ENCODE data around the gene TRAPPC2L.
A peak's percentile ranks its signal among the peaks of the same experiment; 100 is the strongest.

TRAPPC2L gene

GRCh38 chr16:88899901-88900661, 43.2 kb downstream of the TRAPPC2L start:
- no peaks in the 10 kb centered on the region for H3K36me3 ChIP-seq (ENCODE audit: insufficient read depth, low read length)
- H3K9ac ChIP-seq (ENCODE audit: low read depth, low read length), result no peak overlapping the region
- no peaks in the 10 kb centered on the region for H3K9me3 ChIP-seq (ENCODE audit: control insufficient read depth, insufficient read depth, low read length)
- H3K4me1 ChIP-seq (ENCODE audit: insufficient read depth, low read length), result peaks cover 5% of the 10 kb centered on the region; the same call in 1 of the 2 replicates

- Histone ChIP-seq H3K9ac (ENCODE audit: low read depth, low read length) (no peak overlapping the region), H3K9me3 (ENCODE audit: control insufficient read depth, insufficient read depth, low read length) (no peaks in the 10 kb centered on the region), H3K36me3 (ENCODE audit: insufficient read depth, low read length) (no peaks in the 10 kb centered on the region), H3K4me1 (ENCODE audit: insufficient read depth, low read length) (peaks cover 5% of the 10 kb centered on the region; the same call in 1 of the 2 replicates)
Measured at GRCh38 chr16:88900662-88901052, 43.7 kb downstream of the TRAPPC2L start.

DNA sequence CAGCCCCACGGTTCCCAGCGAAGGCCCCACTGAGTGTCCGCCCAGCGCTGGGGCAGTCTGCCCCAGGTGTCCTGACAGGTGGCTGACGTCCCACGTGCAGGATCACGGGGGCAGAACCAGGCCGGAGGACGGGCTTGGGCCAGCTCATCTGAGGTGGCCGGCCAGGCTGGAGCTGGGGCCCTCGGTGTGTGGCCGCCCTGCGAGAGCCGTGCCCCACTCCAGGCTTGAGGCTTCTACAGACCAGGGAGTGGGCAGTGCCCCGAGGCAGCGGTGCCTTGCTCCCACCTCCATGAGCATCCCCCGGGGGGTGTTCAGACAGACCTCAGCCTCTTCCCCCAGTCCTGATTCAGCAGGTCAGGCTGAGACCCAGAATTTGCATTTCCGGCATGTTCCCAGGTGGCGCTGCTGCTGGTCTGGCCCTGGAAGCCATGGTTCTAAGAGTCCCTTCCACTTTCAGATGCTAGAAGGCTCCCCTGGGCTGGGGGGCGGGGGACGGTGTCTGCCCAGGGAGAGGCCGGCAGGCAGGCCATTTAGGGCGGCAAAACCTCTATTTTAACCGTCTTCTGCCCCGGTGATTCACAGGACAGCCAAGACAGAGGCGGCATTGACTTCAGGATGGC, 44.9 kb downstream of the TRAPPC2L start:
- H3K36me3 ChIP-seq (ENCODE audit: insufficient read depth, low read length), result no peaks in the 10 kb centered on the region
- H3K9me3 ChIP-seq (ENCODE audit: control insufficient read depth, insufficient read depth, low read length), result no peaks in the 10 kb centered on the region
- peaks cover 5% of the 10 kb centered on the region; the same call in 1 of the 2 replicates for H3K4me1 ChIP-seq (ENCODE audit: insufficient read depth, low read length)
- no peak overlapping the region for H3K9ac ChIP-seq (ENCODE audit: low read depth, low read length)

DNA sequence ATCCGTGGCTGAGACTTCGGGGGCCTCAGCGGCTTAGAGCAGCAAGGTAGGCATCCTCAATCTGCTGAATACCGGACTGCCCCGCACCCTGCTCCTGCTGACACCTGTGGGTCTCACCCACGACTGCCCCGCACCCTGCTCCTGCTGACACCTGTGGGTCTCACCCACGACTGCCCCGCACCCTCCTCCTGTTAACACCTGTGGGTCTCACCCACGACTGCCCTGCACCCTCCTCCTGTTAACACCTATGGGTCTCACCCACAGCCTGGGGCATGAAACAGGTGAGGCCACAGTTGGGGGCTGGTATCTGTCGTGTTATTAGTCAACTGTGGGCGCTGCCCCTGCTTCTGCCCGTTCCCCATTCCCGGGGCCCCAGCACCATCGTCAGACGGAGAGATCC, 45.8 kb downstream of the TRAPPC2L start:
- Histone ChIP-seq H3K9me3 (ENCODE audit: control insufficient read depth, insufficient read depth, low read length) (no peaks in the 10 kb centered on the region), H3K9ac (ENCODE audit: low read depth, low read length) (no peak overlapping the region), H3K4me1 (ENCODE audit: insufficient read depth, low read length) (peaks cover 5% of the 10 kb centered on the region; the same call in 1 of the 2 replicates), H3K36me3 (ENCODE audit: insufficient read depth, low read length) (no peaks in the 10 kb centered on the region)

- Histone ChIP-seq H3K9ac (ENCODE audit: low read depth, low read length) (no peak overlapping the region), H3K36me3 (ENCODE audit: insufficient read depth, low read length) (no peaks in the 10 kb centered on the region), H3K4me1 (ENCODE audit: insufficient read depth, low read length) (peaks cover 5% of the 10 kb centered on the region; the same call in 1 of the 2 replicates), H3K9me3 (ENCODE audit: control insufficient read depth, insufficient read depth, low read length) (no peaks in the 10 kb centered on the region)
Measured at GRCh38 chr16:88903267-88903666, 46.3 kb downstream of the TRAPPC2L start.

GRCh38 chr16:88904676-88905365, 47.9 kb downstream of the TRAPPC2L start:
- H3K9ac ChIP-seq (ENCODE audit: low read depth, low read length), result peak overlapping the region; percentile 15; the same call in 1 of the 2 replicates

DNA sequence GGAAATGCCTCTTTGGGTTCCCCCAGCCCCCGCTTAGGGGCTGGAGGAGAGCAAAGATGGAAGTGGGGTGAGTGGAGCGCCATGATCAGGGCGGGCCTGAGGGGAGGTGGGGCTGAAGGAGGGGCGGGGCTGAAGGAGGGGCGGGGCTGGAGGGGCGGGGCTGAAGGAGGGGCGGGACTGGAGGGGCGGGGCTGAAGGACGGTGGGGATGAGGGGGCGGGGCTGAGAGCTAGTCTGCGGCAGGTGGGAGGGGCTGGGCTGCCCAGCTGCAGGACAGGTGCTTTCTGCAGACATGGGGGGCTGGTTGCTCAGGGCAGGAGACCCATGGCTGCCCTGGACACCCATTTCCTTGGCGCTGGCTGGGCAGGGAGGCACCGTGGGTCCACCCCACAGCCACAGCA, 48.6 kb downstream of the TRAPPC2L start:
- Histone ChIP-seq H3K36me3 (ENCODE audit: insufficient read depth, low read length) (no peaks in the 10 kb centered on the region), H3K9ac (ENCODE audit: low read depth, low read length) (peak overlapping the region; percentile 15; the same call in 1 of the 2 replicates), H3K9me3 (ENCODE audit: control insufficient read depth, insufficient read depth, low read length) (no peaks in the 10 kb centered on the region), H3K4me1 (ENCODE audit: insufficient read depth, low read length) (peaks cover 5% of the 10 kb centered on the region; the same call in 1 of the 2 replicates)

More at GRCh38 chr16:88904676-88905365, 47.9 kb downstream of the TRAPPC2L start:
- Histone ChIP-seq H3K36me3 (ENCODE audit: insufficient read depth, low read length) (no peaks in the 10 kb centered on the region), H3K9me3 (ENCODE audit: control insufficient read depth, insufficient read depth, low read length) (no peaks in the 10 kb centered on the region), H3K4me1 (ENCODE audit: insufficient read depth, low read length) (peaks cover 5% of the 10 kb centered on the region; the same call in 1 of the 2 replicates)

GRCh38 chr16:88906020-88906419, 49.1 kb downstream of the TRAPPC2L start:
- no peaks in the 10 kb centered on the region for H3K9me3 ChIP-seq (ENCODE audit: control insufficient read depth, insufficient read depth, low read length)
- H3K4me1 ChIP-seq (ENCODE audit: insufficient read depth, low read length), result peaks cover 5% of the 10 kb centered on the region; the same call in 1 of the 2 replicates
- H3K36me3 ChIP-seq (ENCODE audit: insufficient read depth, low read length), result no peaks in the 10 kb centered on the region
- H3K9ac ChIP-seq (ENCODE audit: low read depth, low read length), result no peak overlapping the region

DNA sequence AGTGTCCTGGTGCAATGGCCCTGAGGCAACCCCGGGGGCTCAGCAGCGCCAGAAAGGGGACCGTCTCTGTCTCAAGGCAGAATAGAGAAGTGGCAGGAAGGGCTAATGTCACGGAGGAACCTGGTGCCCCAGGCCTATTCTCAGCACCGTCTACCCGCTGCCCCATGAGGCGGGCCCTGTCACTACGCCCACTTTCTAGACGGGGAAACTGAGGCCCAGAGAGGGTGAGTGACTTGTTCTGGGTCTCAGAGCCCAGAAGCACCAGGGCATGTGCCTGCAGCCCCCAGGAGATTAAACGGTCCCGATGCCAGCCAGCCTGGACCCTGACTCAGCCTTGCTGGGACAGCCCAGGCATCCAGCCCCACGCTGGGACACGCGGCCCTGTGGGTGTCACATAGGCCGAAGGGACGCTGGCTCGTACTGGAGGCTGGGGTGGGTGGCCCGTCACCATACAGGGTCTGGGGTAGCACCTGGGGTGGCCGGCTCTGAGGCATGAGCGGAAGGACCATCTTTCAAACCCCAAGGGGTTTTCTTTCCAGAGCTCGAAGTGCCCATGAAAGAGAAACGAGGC, 49.7 kb downstream of the TRAPPC2L start:
- Histone ChIP-seq H3K36me3 (ENCODE audit: insufficient read depth, low read length) (no peaks in the 10 kb centered on the region), H3K9me3 (ENCODE audit: control insufficient read depth, insufficient read depth, low read length) (no peaks in the 10 kb centered on the region), H3K9ac (ENCODE audit: low read depth, low read length) (no peak overlapping the region), H3K4me1 (ENCODE audit: insufficient read depth, low read length) (peaks cover 5% of the 10 kb centered on the region; the same call in 1 of the 2 replicates)

DNA sequence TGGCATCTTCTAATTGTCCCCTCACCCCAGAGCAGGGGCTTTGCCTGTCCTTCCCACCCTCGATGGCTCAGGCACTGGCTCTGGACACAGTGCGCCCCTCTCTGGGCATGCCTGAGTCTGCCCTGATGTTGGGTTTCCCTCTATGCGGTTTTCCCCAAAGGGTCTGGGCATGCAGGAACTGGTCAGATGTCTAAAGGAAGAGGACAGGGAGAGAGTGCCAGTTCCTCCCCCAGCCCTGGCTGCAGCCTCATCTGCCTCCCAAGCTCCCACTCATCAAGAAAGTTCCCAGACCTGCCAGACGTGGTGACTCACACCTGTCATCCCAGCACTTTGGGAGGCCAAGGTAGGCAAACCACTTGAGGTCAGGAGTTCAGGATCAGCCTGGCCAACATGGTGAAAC, 50.8 kb downstream of the TRAPPC2L start:
- Histone ChIP-seq H3K9me3 (ENCODE audit: control insufficient read depth, insufficient read depth, low read length) (no peaks in the 10 kb centered on the region), H3K4me1 (ENCODE audit: insufficient read depth, low read length) (no peaks in the 10 kb centered on the region; the same call in 1 of the 2 replicates), H3K36me3 (ENCODE audit: insufficient read depth, low read length) (no peaks in the 10 kb centered on the region), H3K9ac (ENCODE audit: low read depth, low read length) (no peak overlapping the region)

GRCh38 chr16:88908307-88908706, 51.4 kb downstream of the TRAPPC2L start:
- Histone ChIP-seq H3K9me3 (ENCODE audit: control insufficient read depth, insufficient read depth, low read length) (no peaks in the 10 kb centered on the region), H3K4me1 (ENCODE audit: insufficient read depth, low read length) (no peaks in the 10 kb centered on the region; the same call in 1 of the 2 replicates), H3K9ac (ENCODE audit: low read depth, low read length) (no peak overlapping the region), H3K36me3 (ENCODE audit: insufficient read depth, low read length) (no peaks in the 10 kb centered on the region)

GRCh38 chr16:88909431-88910210, 52.7 kb downstream of the TRAPPC2L start:
- Histone ChIP-seq H3K9ac (ENCODE audit: low read depth, low read length) (no peak overlapping the region), H3K9me3 (ENCODE audit: control insufficient read depth, insufficient read depth, low read length) (no peaks in the 10 kb centered on the region), H3K36me3 (ENCODE audit: insufficient read depth, low read length) (no peaks in the 10 kb centered on the region), H3K4me1 (ENCODE audit: insufficient read depth, low read length) (no peaks in the 10 kb centered on the region; the same call in 1 of the 2 replicates)

- H3K36me3 ChIP-seq (ENCODE audit: insufficient read depth, low read length), result no peaks in the 10 kb centered on the region
Measured at GRCh38 chr16:88910284-88911135, 53.6 kb downstream of the TRAPPC2L start.

More at GRCh38 chr16:88910284-88911135, 53.6 kb downstream of the TRAPPC2L start:
- H3K9ac ChIP-seq (ENCODE audit: low read depth, low read length), result no peak overlapping the region
- no peaks in the 10 kb centered on the region for H3K9me3 ChIP-seq (ENCODE audit: control insufficient read depth, insufficient read depth, low read length)
- H3K4me1 ChIP-seq (ENCODE audit: insufficient read depth, low read length), result no peaks in the 10 kb centered on the region; the same call in 1 of the 2 replicates

All from ES-I3 (cell line).